Occipital lobe (tissue), 2 donors: Measurements from ENCODE around the gene MVB12B. TPM values are rescaled to one million over a fixed set of nuclear protein-coding genes. Genes with fewer than 3 reads are reported as not detected.

Experiments used
- DNase-seq: peaks from one replicate; lab custom pipeline; 2025; lab: John Stamatoyannopoulos, UW
- total RNA-seq: library from RNA; depleted of rRNA; stranded (reverse); fragments of >200 nt; gene quantifications from one replicate; pipeline ENCODE4 v1.2.3, GENCODE V29; 2014

MVB12B gene
- total RNA-seq, 1 donor from 2014 or later: 28.7 TPM

GRCh38 chr9:126450668-126451205 lies 124.1 kb downstream of the MVB12B start:
- DNase-seq: no peak

DNA sequence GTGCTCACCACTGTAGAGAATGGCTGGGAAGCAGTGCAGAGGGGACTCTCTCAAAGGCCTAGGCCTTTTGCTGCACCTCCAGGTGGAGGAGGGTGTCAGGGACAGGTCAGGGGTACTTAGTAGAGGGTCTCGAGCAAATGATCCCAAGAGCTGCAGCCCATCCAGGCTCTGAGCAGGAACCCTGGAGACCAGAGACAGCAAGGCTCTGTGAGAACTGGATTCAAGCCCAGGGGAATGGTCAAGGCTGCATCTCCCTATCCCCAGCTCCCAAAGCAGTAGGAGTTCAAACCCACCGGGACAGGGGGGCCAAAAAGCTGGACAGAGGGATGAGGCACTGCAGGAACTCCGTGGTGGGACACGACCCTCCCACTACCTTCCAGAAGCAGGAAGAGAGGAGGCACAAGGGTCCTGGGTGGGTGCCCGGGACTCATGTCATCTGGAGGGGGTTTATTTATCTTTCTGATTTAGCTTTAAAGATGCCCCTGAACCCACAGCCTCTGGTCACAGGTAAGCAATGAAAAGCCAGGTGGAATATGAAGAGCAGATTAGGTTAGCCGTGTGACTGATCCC lies 124.8 kb downstream of the MVB12B start:
- no peak for DNase-seq

DNA sequence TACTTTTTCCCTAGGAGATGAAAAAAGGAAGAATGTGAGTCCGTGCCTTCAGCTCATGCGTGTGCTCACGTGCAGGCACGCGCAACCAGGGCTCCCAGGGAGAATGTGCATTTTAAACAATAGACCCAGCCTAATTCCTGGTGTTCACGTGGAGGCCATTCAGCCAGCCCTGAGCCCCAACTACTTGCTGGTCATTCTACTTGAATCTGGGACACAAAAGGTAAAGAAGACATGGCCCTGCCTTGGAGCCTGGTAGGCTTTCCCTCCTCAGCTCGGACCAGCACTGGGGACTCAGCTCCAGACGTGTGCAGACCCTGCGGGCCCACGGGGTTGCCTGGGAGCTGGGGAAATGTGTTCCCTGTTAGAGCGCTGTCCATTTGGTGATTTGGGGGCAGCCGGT lies 125.5 kb downstream of the MVB12B start:
- DNase-seq: no peak

- no peak for DNase-seq
These were observed 126.7 kb downstream of the MVB12B start for GRCh38 chr9:126453156-126453963.

DNA sequence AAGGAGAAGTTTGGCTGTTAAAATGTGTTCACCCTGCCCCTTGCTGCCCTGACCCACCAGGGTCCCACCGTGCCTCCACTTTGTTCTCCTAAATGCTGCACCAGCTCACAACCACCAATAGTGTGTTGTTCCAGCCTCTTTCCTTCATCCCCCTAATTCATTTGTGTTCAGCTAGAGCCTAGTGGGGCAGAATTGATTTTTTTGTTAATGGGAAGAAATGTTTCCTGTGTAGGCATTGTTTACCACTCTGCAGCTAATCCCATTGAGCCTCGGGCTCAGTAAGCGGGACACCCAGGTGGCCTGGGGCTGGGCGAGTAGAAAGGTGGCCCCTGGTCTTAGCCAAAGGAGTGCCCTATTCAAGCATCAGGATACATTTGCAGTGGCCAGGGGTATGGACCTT lies 127.6 kb downstream of the MVB12B start:
- DNase-seq: no peak

DNA sequence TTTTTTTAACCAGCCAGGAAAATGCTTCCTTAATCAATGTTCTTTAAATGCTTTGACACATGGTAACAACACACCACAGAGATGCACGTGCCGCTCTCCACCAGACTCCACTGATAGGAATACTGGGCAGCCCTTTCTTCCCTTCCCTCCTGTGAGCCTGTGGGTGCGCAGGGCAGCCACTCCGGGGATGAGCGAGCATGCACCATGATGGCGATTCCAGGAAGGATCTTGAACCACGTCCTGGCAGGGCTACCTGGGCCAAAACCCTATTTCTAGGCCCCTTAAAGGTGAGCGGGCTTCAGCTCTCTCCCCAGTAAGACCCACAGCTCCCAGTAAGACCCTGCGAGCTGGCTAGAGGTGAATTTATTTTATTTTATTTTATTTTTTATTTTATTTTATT lies 128.2 kb downstream of the MVB12B start:
- DNase-seq: no peak

- no peak for DNase-seq
These were observed 130.0 kb downstream of the MVB12B start for GRCh38 chr9:126456441-126457174.

DNA sequence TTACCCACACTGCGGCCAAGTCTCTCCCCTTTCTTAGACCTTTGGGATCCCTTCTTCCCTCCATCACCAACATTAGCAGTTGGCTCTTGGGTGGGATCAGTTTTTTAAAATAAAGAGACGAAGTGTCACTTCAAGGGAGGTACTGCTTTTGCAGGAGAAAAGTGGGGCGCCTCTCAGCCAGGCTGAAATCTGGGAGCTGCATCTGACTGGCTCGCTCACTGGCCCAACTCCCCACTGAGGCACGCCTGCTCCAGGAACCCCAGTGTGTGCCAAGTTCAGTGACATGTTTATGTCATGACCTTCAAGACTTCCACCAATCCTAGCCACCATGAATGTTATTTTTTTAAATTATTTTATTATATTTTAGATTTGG lies 130.5 kb downstream of the MVB12B start:
- no peak for DNase-seq

GRCh38 chr9:126457890-126458289 lies 131.3 kb downstream of the MVB12B start:
- no peak for DNase-seq

DNA sequence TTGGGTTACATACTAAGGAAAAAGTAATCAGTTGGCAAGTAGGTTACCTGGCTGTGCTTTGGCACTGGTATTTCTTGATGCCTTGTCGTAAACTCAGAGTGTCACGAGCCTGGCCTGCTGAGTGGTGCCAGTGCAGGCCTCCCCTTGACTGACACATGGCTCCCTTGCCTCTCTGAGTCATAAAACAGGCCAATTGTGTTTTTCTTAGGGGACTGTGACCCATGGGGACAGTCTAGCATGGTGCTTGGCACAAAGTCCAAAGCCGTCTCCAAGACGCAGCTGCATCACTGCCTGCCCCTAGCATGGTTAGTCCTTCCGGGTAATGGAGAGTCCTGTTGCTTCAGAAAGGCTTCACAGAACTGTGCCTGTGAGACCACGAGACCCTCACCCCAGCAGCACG lies 132.5 kb downstream of the MVB12B start:
- no peak for DNase-seq

GRCh38 chr9:126459546-126459945 lies 132.9 kb downstream of the MVB12B start:
- DNase-seq: no peak

DNA sequence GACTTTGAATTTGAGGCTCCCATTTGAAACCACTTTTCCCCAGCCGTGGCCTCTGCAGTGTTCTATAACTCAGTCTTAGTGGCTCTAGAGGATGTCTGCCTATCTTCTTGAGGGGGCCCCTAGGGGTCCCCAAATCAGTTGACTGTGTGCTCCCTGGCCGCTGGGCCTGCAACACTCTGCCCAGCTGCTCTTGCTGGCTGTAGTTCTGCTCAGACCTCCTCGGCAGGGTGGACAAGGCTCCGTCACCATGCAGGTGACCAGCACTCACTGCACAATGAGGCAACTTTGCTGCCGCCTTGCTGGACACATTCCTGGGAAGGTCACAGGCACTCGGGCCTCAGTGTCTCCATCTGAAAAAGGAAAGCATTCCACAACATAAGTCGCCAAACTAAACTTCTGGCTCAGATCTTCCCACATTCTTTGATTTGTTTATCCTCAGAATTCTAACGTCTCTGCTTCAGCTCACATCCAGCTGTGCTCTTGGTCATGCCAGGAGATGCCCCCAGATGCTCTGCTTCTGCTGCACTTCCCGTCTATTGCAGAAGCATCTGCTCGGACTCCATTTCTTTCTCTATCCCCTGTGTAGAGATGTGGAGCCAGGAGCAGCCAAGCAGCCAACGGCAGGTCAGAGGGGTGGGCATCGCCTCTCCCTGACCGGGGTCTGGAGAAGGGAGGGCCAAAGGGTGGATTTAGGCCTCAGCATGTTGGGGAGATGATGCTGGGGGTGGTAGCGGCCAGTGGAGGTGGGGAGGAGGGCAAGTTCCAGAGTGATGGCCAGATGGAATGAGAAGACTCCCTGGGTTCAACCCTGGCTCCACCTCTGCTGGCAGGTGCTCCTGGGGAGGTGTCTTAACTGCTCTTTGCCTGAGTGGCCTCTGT lies 133.6 kb downstream of the MVB12B start:
- DNase-seq: no peak

GRCh38 chr9:126461029-126461428 lies 134.4 kb downstream of the MVB12B start:
- DNase-seq: no peak

GRCh38 chr9:126461608-126462007 lies 135.0 kb downstream of the MVB12B start:
- no peak for DNase-seq

DNA sequence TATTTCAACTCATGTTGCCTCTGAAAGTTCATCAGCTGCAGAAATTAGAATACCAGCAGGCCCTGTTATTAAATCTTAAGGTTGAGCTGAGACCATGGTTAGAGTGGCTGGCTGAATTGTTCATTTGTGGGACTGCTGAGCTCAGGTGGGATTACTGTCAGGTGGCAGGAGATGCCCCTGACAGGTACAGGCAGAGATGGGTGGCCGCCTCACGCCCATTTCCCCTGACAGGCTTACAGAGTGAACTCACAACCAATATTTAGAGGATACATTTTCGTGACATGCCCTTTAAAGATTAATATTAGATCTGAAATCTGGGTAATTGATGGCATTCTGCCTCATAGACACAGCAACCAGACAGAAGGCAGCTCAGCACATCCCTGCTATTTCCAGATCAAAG lies 136.0 kb downstream of the MVB12B start:
- no peak for DNase-seq

DNA sequence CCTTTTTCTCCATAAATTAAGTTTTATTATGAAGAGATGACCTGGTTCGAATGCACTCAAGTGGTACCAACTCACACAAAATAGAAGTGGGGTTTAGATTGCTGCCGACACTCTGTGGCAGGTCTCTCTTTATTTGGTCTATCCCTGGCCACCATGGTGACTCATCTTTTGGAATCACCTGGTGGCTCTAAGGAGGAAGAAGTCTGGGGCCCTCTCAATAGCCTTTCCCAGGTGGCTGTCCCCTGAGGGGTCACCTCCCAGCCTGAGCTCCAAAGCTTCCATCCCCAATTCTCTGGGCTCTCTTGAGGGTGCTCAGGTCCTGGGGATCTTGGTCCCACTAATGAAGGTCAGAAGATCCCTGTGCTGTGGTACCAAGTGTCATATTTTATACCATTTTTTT lies 136.8 kb downstream of the MVB12B start:
- no peak for DNase-seq

DNA sequence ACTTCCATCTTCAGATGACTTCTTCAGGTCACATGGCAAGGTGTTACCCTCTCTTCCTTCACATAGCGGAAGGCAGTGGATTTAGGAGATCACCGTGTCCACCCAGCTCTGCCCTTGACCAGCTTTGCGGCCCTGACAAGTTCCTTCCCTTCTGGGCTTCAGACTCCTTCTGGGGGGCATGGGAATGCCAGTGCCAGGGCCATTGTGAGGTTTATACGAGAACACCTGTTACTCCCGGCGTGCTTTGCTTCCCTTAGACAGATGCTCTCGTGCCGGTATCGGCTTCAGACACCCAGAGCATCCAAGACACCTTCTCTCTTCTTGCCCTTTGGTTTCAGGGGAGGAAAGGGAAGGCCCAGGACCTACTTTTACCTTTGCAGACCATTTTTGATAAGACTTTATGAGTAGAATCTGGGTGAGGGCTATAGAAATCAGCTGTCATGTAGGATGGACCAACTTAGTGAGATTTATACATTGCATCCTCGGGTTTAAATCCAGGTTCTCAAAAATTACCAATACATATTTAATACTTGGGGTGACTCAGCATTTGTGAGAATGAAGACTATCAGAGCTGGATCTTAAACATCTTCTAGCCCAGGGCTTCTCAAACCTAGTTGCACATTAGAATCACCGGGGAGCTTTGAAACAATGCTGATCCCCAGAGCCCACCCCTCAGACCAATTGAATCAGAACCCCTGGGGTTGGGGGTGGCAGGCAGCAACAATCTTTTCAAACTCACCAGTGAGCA lies 138.2 kb downstream of the MVB12B start:
- no peak for DNase-seq

DNA sequence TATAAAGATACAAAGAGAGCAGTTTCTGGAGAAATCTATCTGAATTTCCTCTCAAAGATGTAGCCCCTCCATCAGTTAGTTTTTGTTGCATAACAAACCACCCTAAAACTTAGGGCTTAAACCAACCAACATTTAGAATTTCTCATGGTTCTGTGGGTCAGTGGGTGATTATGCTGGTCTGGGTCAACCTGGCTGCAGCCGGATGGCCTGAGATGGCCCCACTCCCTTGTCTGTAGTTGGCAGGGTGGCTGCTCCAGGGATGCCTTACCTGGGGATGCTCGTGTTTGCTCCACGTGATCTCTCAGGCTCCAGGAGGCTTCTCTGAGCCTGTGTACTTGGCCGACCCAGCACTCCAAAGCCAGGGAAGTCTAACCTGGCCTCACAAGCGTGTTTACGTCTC lies 139.3 kb downstream of the MVB12B start:
- DNase-seq: no peak

DNA sequence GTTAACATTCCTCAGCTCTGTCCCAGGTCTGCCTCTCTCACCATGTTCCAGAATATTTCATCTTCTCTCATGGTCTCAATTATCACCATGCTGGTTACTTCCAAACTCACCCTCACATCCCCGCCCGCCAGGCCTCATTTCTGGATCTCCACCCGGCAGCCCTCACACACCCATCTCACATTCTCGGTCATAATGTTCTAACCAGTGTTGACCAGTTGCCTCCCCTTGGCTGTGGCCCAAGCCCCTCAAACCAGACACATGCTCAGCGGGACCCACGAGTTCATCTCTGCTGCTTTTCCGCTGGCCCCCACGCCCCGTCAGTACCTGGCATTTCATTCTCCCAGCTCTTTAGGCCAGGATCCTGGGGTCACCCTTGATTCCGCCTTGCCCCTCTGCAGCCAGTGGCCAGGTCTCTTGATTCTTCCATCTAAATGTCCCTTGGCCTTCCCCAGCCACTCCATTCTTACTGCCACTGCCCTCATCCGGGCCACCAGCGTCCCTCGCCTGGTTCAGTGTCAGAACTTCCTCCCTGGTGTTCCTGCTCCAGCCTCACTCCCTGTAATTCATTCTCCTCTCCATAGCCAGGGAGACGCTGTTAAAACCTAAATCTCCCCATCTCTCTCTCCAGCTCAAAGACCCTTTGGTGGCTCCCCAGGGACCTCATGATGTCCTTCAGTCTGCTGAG lies 141.7 kb downstream of the MVB12B start:
- no peak for DNase-seq
